H1 (cell line): ENCODE measurements around the gene MAPK8IP3. TPM values are rescaled to one million over a fixed set of nuclear protein-coding genes. Genes with fewer than 3 reads are reported as not detected.

Experiments used
- TAF1 ChIP-seq: IDR thresholded peaks from 2 replicates; pipeline ENCODE4 v1.6.1; 2011; ENCODE audit warnings: mild to moderate bottlenecking, low read depth, low read length
- polyA plus RNA-seq, 7 experiments: library from polyadenylated mRNA; depleted of rRNA in 3 of 7; stranded (reverse) in 5 of 7; unstranded in 2 of 7; fragments of >200 nt in 5 of 7; fragments of 200-250 nt in 2 of 7; gene quantifications; 1 replicate in 5 of 7; 2 replicates in 1 of 7; 4 replicates in 1 of 7; pipeline versions ENCODE4 v1.2.1 to v1.2.3, GENCODE V29; 2011 to 2013; ENCODE audit warnings: missing spikeins in 2 of 7, mixed read lengths in 2 of 7
- total RNA-seq: library from RNA; stranded (reverse); fragmentation: NEBNext Ultra II Directional; extraction: Animal tissue kit (Norgen Biotek cat#: 25700); gene quantifications from 2 replicates; pipeline ENCODE4 v1.2.1, GENCODE V29; 2021

MAPK8IP3 gene
- total and polyA plus RNA-seq, 2 of the 8 experiments (the other 6 are each of a cell fraction or from before 2014, with no cell fraction given), result 16.9 to 43.4 TPM

DNA sequence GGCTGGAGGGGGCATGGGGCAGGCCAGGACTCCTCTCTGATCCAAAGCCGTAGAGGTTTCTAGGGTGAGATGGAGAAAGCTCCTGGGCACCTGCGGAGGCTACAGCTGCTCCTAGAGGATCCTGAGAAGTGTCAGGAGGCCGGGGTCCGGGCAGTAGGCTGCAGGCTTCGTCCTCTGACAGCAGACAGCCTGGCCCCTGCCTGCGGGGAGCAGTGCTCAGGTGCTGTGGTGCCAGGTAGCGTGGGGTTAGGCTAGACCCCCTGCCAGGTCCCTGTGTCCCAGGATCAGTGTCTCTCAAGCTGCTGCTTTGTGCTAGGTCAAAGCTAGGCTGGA is 68.4 kb downstream of the MAPK8IP3 start (continued):
- no peak for TF ChIP-seq TAF1
